CD8-positive, alpha-beta memory T cell (primary cell): ENCODE data around the gene KCNIP1. TPM values are rescaled to one million over a fixed set of nuclear protein-coding genes. Genes with fewer than 3 reads are reported as not detected.

ENCODE experiments used
- CTCF ChIA-PET: fragments of 350-600 bp; sonication (Branson Sonifier 250); formaldehyde crosslinking; loops from one replicate; lab custom pipeline; 2021; ENCODE audit warnings: antibody characterized with exemption; lab: Charles Lee
- POLR2A ChIA-PET: fragments of 350-600 bp; sonication (Branson Sonifier 250); formaldehyde crosslinking; loops from one replicate; lab custom pipeline; 2021; ENCODE audit warnings: antibody characterized with exemption; lab: Charles Lee
- DNase-seq, 5 donors: peaks; one replicate each; pipeline versions ENCODE4 v3.0.0 to v3.0.0-alpha.2; 2020 to 2022; ENCODE audit warnings: mixed read lengths in 1 of 5
- H3K27ac ChIP-seq: one replicate; pipeline ENCODE4 v1.7.0; 2013; ENCODE audit warnings: low read depth, mild to moderate bottlenecking, low read length, moderate library complexity
- H3K27me3 ChIP-seq: 2 replicates; pipeline ENCODE4 v1.7.0; 2013; ENCODE audit warnings: low read length, mild to moderate bottlenecking; ENCODE audit not compliant: insufficient read depth, poor library complexity, severe bottlenecking
- H3K36me3 ChIP-seq: 2 replicates; pipeline ENCODE4 v1.7.0; 2013; ENCODE audit warnings: mild to moderate bottlenecking, low read length, moderate library complexity; ENCODE audit not compliant: insufficient read depth
- H3K4me1 ChIP-seq: 2 replicates; pipeline ENCODE4 v1.7.0; 2013; ENCODE audit warnings: mild to moderate bottlenecking, low read length, moderate library complexity; ENCODE audit not compliant: insufficient read depth
- H3K4me3 ChIP-seq: 2 replicates; pipeline ENCODE4 v1.7.0; 2013; ENCODE audit warnings: mild to moderate bottlenecking, low read length
- H3K9me3 ChIP-seq: 2 replicates; pipeline ENCODE4 v1.7.0; 2013; ENCODE audit warnings: mild to moderate bottlenecking, low read length
- H3K27ac Mint-ChIP-seq, 8 donors: one replicate each; pipeline ENCODE4 v1.8.0; 2020 to 2021; ENCODE audit warnings: mixed read lengths in 8 of 8, mild to moderate bottlenecking in 6 of 8, inconsistent platforms in 3 of 8, moderate library complexity in 3 of 8
- H3K27me3 Mint-ChIP-seq, 2 donors: one replicate each; pipeline ENCODE4 v1.8.0; 2020 to 2021; ENCODE audit warnings: mixed read lengths in 2 of 2, mild to moderate bottlenecking in 1 of 2, moderate library complexity in 1 of 2
- H3K36me3 Mint-ChIP-seq, 3 donors: one replicate each; pipeline ENCODE4 v1.8.0; 2020 to 2021; ENCODE audit warnings: mixed read lengths in 3 of 3, inconsistent platforms in 1 of 3, mild to moderate bottlenecking in 1 of 3
- H3K4me1 Mint-ChIP-seq, 3 donors: one replicate each; pipeline ENCODE4 v1.8.0; 2020 to 2021; ENCODE audit warnings: mixed read lengths in 3 of 3, inconsistent platforms in 1 of 3, mild to moderate bottlenecking in 1 of 3
- H3K4me3 Mint-ChIP-seq, 7 donors: one replicate each; pipeline ENCODE4 v1.8.0; 2020 to 2021; ENCODE audit warnings: mixed read lengths in 7 of 7, mild to moderate bottlenecking in 6 of 7, moderate library complexity in 4 of 7, inconsistent platforms in 2 of 7
- H3K9me3 Mint-ChIP-seq, 5 donors: one replicate each; pipeline ENCODE4 v1.8.0; 2020 to 2022; ENCODE audit warnings: mixed read lengths in 5 of 5, mild to moderate bottlenecking in 3 of 5, moderate library complexity in 2 of 5, inconsistent platforms in 1 of 5
- polyA plus RNA-seq: library from polyadenylated mRNA; unstranded; fragments of 300-500 nt; fragmentation: Illumina TruSeq; gene quantifications from one replicate; pipeline ENCODE4 v1.2.3, GENCODE V29; 2021
- total RNA-seq, 2 experiments: library from RNA; stranded (reverse); gene quantifications; one replicate each; pipeline ENCODE4 v1.2.3, GENCODE V29; 2021

The KCNIP1 gene
- total and polyA plus RNA-seq, 3 experiments from 2014 or later = not detected

DNA sequence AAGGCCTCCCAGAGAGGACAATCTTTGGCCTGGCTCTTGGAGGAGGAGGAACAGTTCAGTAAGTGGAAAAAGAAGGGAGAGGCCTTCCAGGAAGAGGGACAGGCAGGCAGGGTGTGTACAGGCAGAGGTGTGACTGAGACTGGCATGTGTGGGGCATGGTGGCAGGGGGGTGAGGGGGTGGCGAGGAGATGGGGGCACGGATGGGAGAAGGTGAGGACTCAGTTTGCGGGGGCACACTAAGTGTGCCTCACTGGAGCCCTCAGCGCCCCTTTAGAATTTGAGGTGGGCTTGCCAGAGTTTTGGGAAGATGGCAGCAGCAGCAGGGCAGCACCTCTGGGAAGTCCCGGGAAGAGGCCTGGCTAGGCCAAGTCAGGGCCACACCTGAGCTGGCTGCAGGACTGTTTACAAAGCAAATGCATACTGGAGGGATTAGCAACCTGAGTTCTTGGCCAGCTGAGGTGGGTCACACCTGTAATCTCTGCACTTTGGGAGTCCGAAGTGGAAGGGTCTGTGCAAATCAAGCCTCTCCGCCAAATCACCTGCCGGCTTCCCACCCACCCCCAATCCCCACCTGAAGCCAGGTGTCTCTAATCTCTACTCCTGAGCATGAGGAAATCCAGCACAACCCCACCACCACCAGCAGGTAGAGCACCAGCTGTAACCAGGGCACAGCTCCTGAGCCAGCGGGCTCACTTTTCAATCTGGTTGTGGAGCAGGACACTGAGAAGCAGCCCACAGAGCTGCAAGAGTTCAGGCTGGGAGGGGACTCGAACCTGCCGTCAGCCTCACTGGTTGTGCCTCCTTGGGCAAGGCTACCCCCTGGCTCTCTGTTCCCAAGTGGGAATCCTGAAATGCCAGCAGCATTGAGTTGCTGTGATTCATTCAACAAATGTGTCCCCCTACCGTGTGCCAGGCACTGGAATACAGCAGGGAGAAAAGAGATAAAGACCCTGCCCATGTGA lies 269.5 kb downstream of the KCNIP1 start:
- Histone ChIP-seq H3K36me3 (no peaks in the 10 kb centered on the region), H3K4me1 (no peaks in the 10 kb centered on the region), H3K9me3 (no peaks in the 10 kb centered on the region), H3K27ac (no peak overlapping the region), H3K4me3 (no peak overlapping the region), H3K27me3 (no peaks in the 10 kb centered on the region)
- Mint-ChIP-seq H3K9me3 (peaks cover 0 to 1% (median 0%) of the 10 kb centered on the region in 5 donors), H3K27ac (no peak overlapping the region), H3K36me3 (no peaks in the 10 kb centered on the region), H3K4me3 (peak overlapping the region in 1 of 7 donors; percentile 33), H3K27me3 (peaks cover 0 to 1% of the 10 kb centered on the region in 2 donors), H3K4me1 (no peaks in the 10 kb centered on the region)
- ChIA-PET POLR2A (no interaction called here), CTCF (no interaction called here)
- no peak for DNase-seq

DNA sequence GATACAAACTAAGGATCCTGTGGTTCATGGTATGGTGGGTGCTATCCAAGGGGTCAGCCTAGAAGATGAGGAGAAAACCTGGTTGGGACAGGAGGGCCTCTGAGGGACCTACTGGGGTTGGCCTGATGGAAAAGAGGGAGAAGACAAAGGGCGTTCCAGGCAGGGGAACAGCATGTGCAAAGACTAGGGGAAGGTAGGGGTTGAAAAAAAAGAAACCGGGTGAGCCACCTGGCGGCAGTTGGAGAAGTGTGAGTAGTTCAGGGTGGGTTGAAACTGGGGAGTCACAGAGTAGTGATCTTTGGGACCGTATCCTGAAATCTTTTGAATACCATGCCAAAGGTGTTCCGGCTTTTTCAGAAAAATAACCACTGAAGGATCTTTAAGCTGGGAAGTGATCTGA lies 271.0 kb downstream of the KCNIP1 start:
- Mint-ChIP-seq H3K36me3 (no peaks in the 10 kb centered on the region), H3K4me1 (no peaks in the 10 kb centered on the region), H3K27me3 (peaks cover 0 to 1% of the 10 kb centered on the region in 2 donors), H3K4me3 (no peak overlapping the region), H3K27ac (no peak overlapping the region), H3K9me3 (peaks cover 0 to 1% (median 0%) of the 10 kb centered on the region in 5 donors)
- Histone ChIP-seq H3K27me3 (no peaks in the 10 kb centered on the region), H3K27ac (no peak overlapping the region), H3K9me3 (no peaks in the 10 kb centered on the region), H3K4me3 (no peak overlapping the region), H3K36me3 (no peaks in the 10 kb centered on the region), H3K4me1 (no peaks in the 10 kb centered on the region)
- ChIA-PET POLR2A (no interaction called here), CTCF (no interaction called here)
- no peak for DNase-seq

DNA sequence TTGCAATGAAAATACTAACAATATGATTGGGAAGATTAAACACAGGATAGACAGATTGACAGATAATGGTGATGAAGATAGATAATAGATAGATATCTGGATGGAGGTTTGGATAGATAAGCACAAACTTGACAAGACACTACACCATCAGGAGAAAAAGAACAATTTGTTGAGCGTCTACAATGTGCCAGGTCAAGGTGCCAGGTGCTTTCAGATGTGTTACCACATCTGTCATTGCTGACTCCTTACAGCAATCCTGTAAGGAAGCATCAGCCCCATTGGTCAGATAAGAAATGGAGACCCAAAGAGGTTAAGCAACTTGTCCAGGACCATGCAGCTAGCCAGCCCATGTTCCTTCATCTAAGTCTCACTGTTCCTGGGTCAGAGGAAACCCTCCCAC lies 278.1 kb downstream of the KCNIP1 start:
- Histone ChIP-seq H3K27me3 (no peaks in the 10 kb centered on the region), H3K27ac (no peak overlapping the region), H3K4me3 (no peak overlapping the region), H3K36me3 (no peaks in the 10 kb centered on the region), H3K4me1 (no peaks in the 10 kb centered on the region), H3K9me3 (no peaks in the 10 kb centered on the region)
- Mint-ChIP-seq H3K27me3 (no peaks in the 10 kb centered on the region), H3K9me3 (no peaks in the 10 kb centered on the region), H3K27ac (no peak overlapping the region), H3K36me3 (no peaks in the 10 kb centered on the region), H3K4me1 (no peaks in the 10 kb centered on the region), H3K4me3 (no peak overlapping the region)
- no peak for DNase-seq
- POLR2A ChIA-PET = no interaction called here
- CTCF ChIA-PET = no interaction called here

DNA sequence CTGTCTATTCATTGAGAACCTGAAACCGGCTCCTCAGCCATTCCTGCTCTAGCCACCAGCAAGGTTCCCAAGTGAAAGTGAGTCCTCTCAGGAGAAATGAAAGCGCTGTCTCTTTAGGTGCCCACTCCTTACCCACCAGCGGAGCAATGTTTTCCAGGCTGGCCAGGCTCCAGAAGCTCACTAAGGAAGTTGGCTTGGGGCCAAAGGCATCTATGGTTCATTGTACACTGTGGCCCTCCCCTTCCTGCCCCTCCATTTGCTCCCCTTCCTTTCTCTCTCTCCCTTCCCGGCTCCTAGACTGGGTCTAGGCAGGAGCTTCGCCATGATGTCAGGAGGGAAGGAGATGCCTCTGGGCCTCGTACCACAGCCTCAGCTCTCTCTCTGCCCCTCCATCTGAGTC lies 278.6 kb downstream of the KCNIP1 start:
- CTCF ChIA-PET = no interaction called here
- no peaks in the 10 kb centered on the region for H3K27me3 ChIP-seq

DNA sequence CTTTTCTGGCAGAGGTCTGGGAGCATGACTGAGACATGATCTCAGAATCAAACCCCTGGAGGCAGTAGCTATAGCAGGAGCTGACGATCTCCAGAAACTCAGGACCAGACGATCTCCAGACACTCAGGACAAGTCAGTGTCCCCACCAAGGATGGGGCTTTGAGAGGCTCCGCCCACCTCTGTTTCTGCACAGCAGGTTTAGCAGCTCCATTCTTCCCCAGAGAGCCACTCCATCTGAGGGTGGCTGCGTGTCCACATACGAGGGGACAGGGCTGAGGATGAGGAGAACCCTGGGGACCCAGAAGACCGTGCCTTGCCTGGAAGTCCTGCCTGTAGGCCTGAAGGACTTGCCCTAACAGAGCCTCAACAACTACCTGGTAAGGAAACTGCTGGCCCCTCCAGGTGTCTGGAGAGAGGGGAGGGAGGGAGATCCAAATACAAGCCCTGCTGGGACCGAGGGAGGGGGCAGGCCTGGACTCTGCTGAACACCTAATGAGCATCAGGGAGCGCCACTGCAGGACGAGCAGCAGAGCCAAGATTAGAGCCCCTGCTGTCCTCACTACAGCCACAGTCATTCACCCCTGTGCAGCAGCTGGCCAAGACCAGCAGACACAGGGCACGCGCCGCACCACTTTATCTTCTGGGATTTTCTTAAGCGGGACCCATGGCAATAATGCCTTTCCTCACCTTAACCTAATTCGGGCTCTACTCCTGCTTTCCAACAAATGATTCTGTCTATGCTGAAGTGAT lies 279.9 kb downstream of the KCNIP1 start, which contains the start of gene GABRP:
TSS of gene GABRP (plus strand) at position 228 of the 750 bp plus-strand sequence. CDS start 4,891 bp downstream, outside the sequence.
- H3K4me1 ChIP-seq = no peaks in the 10 kb centered on the region
- H3K36me3 ChIP-seq = no peaks in the 10 kb centered on the region
- no peak for DNase-seq
- H3K27me3 ChIP-seq = no peaks in the 10 kb centered on the region
- H3K4me3 Mint-ChIP-seq = no peak within 1 kb of the TSS
- no peak within 1 kb of the TSS for H3K4me3 ChIP-seq
- CTCF ChIA-PET = no interaction called here
- no peak within 1 kb of the TSS for H3K27ac Mint-ChIP-seq
- no peaks in the 10 kb centered on the region for H3K9me3 Mint-ChIP-seq
- no peaks in the 10 kb centered on the region for H3K36me3 Mint-ChIP-seq
- no peaks in the 10 kb centered on the region for H3K4me1 Mint-ChIP-seq
- no peak within 1 kb of the TSS for H3K27ac ChIP-seq
- POLR2A ChIA-PET = no interaction called here
- H3K9me3 ChIP-seq = no peaks in the 10 kb centered on the region
- no peaks in the 10 kb centered on the region for H3K27me3 Mint-ChIP-seq

More for the DNA sequence above, 278.6 kb downstream of the KCNIP1 start:
- Mint-ChIP-seq H3K27ac (no peak overlapping the region), H3K4me3 (no peak overlapping the region), H3K27me3 (no peaks in the 10 kb centered on the region), H3K36me3 (no peaks in the 10 kb centered on the region), H3K9me3 (no peaks in the 10 kb centered on the region), H3K4me1 (no peaks in the 10 kb centered on the region)
- H3K27ac ChIP-seq = no peak overlapping the region
- no peak for DNase-seq
- no peaks in the 10 kb centered on the region for H3K4me1 ChIP-seq
- H3K9me3 ChIP-seq = no peaks in the 10 kb centered on the region
- H3K4me3 ChIP-seq = no peak overlapping the region
- POLR2A ChIA-PET = no interaction called here
- H3K36me3 ChIP-seq = no peaks in the 10 kb centered on the region

DNA sequence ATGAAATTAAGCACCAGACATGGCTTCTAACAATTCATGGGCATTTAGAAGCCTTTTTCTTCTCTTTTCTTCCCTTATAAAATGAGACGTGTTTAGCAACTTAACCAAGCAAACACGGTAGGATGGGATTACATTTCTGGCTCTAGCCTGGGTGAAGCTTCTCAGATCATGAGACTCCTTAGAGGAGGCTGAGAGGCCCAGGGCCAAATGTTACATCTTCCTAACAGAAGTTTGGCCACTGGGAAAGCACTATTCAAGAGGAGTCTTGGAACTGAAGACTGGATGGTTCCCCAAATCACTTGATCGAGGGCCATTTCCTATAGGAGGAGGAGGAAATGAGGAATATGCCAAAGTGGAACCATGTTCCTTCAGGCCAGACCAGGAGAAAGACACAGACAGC lies 281.6 kb downstream of the KCNIP1 start:
- Histone ChIP-seq H3K4me1 (no peaks in the 10 kb centered on the region), H3K4me3 (no peak overlapping the region), H3K27me3 (no peaks in the 10 kb centered on the region), H3K36me3 (no peaks in the 10 kb centered on the region), H3K27ac (no peak overlapping the region), H3K9me3 (no peaks in the 10 kb centered on the region)
- CTCF ChIA-PET = no interaction called here
- POLR2A ChIA-PET = no interaction called here
- no peaks in the 10 kb centered on the region for H3K9me3 Mint-ChIP-seq
- no peak for DNase-seq
- H3K27me3 Mint-ChIP-seq = no peaks in the 10 kb centered on the region
- H3K36me3 Mint-ChIP-seq = no peaks in the 10 kb centered on the region
- H3K27ac Mint-ChIP-seq = no peak overlapping the region
- H3K4me1 Mint-ChIP-seq = no peaks in the 10 kb centered on the region
- no peak overlapping the region for H3K4me3 Mint-ChIP-seq

Other genes starting within 250 kb of the KCNIP1 start
- gene LCP2, start 206.2 kb upstream of the KCNIP1 start, total RNA-seq = 100 to 1,000 TPM; 219 to 224 TPM
- 288 TPM for gene LCP2, start 206.2 kb upstream of the KCNIP1 start, polyA plus RNA-seq
- not detected for gene KCNMB1, start 114.7 kb upstream of the KCNIP1 start, total RNA-seq
- gene KCNMB1, start 114.7 kb upstream of the KCNIP1 start, polyA plus RNA-seq = not detected